ENCODE measurements around the gene BBS4. TPM values are rescaled to one million over a fixed set of nuclear protein-coding genes. Genes with fewer than 3 reads are reported as not detected.

BBS4 gene
- total and polyA plus RNA-seq, 2 donors (not counting 3 experiments of a cell fraction or from before 2014, with no cell fraction given): 6.8 to 7.5 TPM

- no peaks in the 10 kb centered on the region for H3K9me1 ChIP-seq (replicated peaks; ENCODE audit: control insufficient read depth, extremely low read depth, insufficient read depth, low read length)
- intact Hi-C loops (cut with micrococcal nuclease): no loop called here
- no peak for FAIRE-seq
- H3K4me3 ChIP-seq (replicated peaks in 1 of 3; ENCODE audit: insufficient read depth in 1 of 3, low read depth in 1 of 3, low read length in 3 of 3): no peak overlapping the region
- ChIA-PET CTCF (interaction anchor here (0.9 to 2.5 kb wide), 3 partner anchors 10 to 343 kb away, joined by 3 to 27 read pairs (median 3); no protein-coding TSS in a partner anchor), POLR2A (no interaction called here)
- no TSS peak for BruUV-seq (replicated peaks)
- no peak overlapping the region for H2AFZ ChIP-seq (ENCODE audit: low read depth, low read length)
- H3K79me2 ChIP-seq (ENCODE audit: control insufficient read depth, insufficient read depth, low read length): no peaks in the 10 kb centered on the region
- no peak overlapping the region for H3K4me2 ChIP-seq (ENCODE audit: insufficient read depth, low read length)
- dilution Hi-C loops (cut with MboI; ENCODE audit: extremely low pct_ligation_motif_present, low sequenced_read_pairs): no loop called here
- no peaks in the 10 kb centered on the region for H3K27me3 ChIP-seq (ENCODE audit: control insufficient read depth in 2 of 2, insufficient read depth in 2 of 2, low read length in 2 of 2)
- H3K27ac ChIP-seq (ENCODE audit: insufficient read depth, low read depth, low read length): no peak overlapping the region
- H4K20me1 ChIP-seq (replicated peaks; ENCODE audit: control insufficient read depth, extremely low read depth, insufficient read depth, low read length): no peaks in the 10 kb centered on the region
- TF ChIP-seq, protein P1, sequence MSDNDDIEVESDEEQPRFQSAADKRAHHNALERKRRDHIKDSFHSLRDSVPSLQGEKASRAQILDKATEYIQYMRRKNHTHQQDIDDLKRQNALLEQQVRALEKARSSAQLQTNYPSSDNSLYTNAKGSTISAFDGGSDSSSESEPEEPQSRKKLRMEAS (IDR thresholded peaks at IDR 0.05; ENCODE audit: insufficient read depth, insufficient read length): no peak
- TF ChIP-seq MYC (IDR thresholded peaks at IDR 0.05; ENCODE audit: low read depth, low read length): no peak
- TF ChIP-seq POLR2AphosphoS5 (IDR thresholded peaks at IDR 0.05; ENCODE audit: insufficient read depth, low read depth, low read length): no peak
- no peak for TF ChIP-seq POLR2A (IDR thresholded peaks at IDR 0.05; ENCODE audit: low read depth, low read length)
- TF ChIP-seq FOS (IDR thresholded peaks at IDR 0.05; ENCODE audit: borderline replicate concordance, insufficient read depth, low read length): no peak
- no peak for TF ChIP-seq GATA2 (IDR thresholded peaks at IDR 0.05; ENCODE audit: insufficient read depth, insufficient read length, low read depth, low read length)
- TF ChIP-seq EZH2 (IDR thresholded peaks at IDR 0.05; ENCODE audit: borderline replicate concordance, low read depth, low read length, severe bottlenecking): no peak
- TF ChIP-seq CTCF (IDR thresholded peaks at IDR 0.05; ENCODE audit: extremely low read depth in 1 of 2, insufficient read depth in 1 of 2, low read depth in 1 of 2, low read length in 2 of 2): no peak
- no peak for TF ChIP-seq JUN (IDR thresholded peaks at IDR 0.05; ENCODE audit: borderline replicate concordance, insufficient read depth, insufficient read length, low read depth)
- DNase-seq (ENCODE audit: low read depth, low spot score): no peak
- H3K9me3 ChIP-seq (replicated peaks; ENCODE audit: control insufficient read depth, insufficient read depth, low read length): no peaks in the 10 kb centered on the region
- H3K9ac ChIP-seq (replicated peaks; ENCODE audit: extremely low read depth, insufficient read depth, low read length): no peak overlapping the region
- no peaks in the 10 kb centered on the region for H3K4me1 ChIP-seq (ENCODE audit: control insufficient read depth, extremely low read depth, insufficient read depth, low read length)
- H3K36me3 ChIP-seq (ENCODE audit: control insufficient read depth in 2 of 2, extremely low read depth in 1 of 2, insufficient read depth in 2 of 2, low read length in 2 of 2): peaks cover 3 to 5% of the 10 kb centered on the region in 2 experiments
These were observed 46.1 kb downstream of the BBS4 start for GRCh38 chr15:72732086-72732485.
